PC-3 (cell line): Measurements from ENCODE around the gene NOX3. TPM values are rescaled to one million over a fixed set of nuclear protein-coding genes. Genes with fewer than 3 reads are reported as not detected.
"Not testable (repeated sequence)": the region's sequence is repeated elsewhere in the genome, so short reads cannot be mapped to it uniquely, and the experiment has no call there.

Experiments
- ATAC-seq: fragments of 200-7000 bp; cut with Tn5 transposase; 2 replicates; pipeline ENCODE4 v1.9.1; 2020; ENCODE audit warnings: mild to moderate bottlenecking, moderate library complexity
- BruUV-seq: library from RNA; stranded (reverse); fragments of 400-500 nt; replicated peaks from 2 replicates; lab custom pipeline; 2021; lab: Mats Ljungman, UMichigan
- CTCF ChIA-PET: fragments of 300-600 bp; sonication (Branson Sonifier 250); formaldehyde crosslinking; loops from one replicate; lab custom pipeline; 2022; ENCODE audit warnings: antibody characterized with exemption; lab: Charles Lee
- POLR2A ChIA-PET: fragments of 300-600 bp; sonication (Branson Sonifier 250); formaldehyde crosslinking; loops from one replicate; lab custom pipeline; 2022; ENCODE audit warnings: antibody characterized with exemption; ENCODE audit not compliant: unreplicated experiment; lab: Charles Lee
- DNase-seq: peaks from one replicate; pipeline ENCODE4 v3.0.0-alpha.2; 2015
- H2AFZ ChIP-seq: fragments of 300-600 bp; sonication (generic); 2 replicates; pipeline ENCODE4 v1.6.0; 2016; ENCODE audit warnings: antibody characterized with exemption, low read length
- H3F3A ChIP-seq: fragments of 300-600 bp; sonication (generic); one replicate; pipeline ENCODE4 v1.6.0; 2017; ENCODE audit warnings: antibody characterized with exemption, low read length, control low read depth, mild to moderate bottlenecking; ENCODE audit not compliant: unreplicated experiment
- H3K27ac ChIP-seq: fragments of 300-600 bp; sonication (generic); 2 replicates; pipeline ENCODE4 v1.5.1; 2016; ENCODE audit warnings: mild to moderate bottlenecking, low read length
- H3K27me3 ChIP-seq: fragments of 300-600 bp; sonication (generic); 2 replicates; pipeline ENCODE4 v1.6.1; 2016; ENCODE audit warnings: low read length, mixed read lengths
- H3K36me3 ChIP-seq: fragments of 300-600 bp; sonication (generic); 2 replicates; pipeline ENCODE4 v1.6.1; 2016; ENCODE audit warnings: low read depth, mixed run types, low read length, mixed read lengths
- H3K4me1 ChIP-seq: fragments of 300-600 bp; sonication (generic); 2 replicates; pipeline ENCODE4 v1.5.1; 2016; ENCODE audit warnings: low read length; ENCODE audit not compliant: insufficient read depth
- H3K4me2 ChIP-seq: fragments of 300-600 bp; sonication (generic); 2 replicates; pipeline ENCODE4 v1.6.0; 2016; ENCODE audit warnings: low read length
- H3K4me3 ChIP-seq: fragments of 300-600 bp; sonication (generic); 2 replicates; pipeline ENCODE4 v1.5.1; 2016; ENCODE audit warnings: mild to moderate bottlenecking, low read length, mixed read lengths
- H3K79me2 ChIP-seq: fragments of 300-600 bp; sonication (generic); 2 replicates; pipeline ENCODE4 v1.6.1; 2017; ENCODE audit warnings: low read length, mixed read lengths
- H3K9ac ChIP-seq: fragments of 300-600 bp; sonication (generic); 2 replicates; pipeline ENCODE4 v1.6.0; 2016; ENCODE audit warnings: mild to moderate bottlenecking, low read length
- H3K9me2 ChIP-seq: fragments of 300-600 bp; sonication (generic); replicated peaks from 2 replicates; pipeline ENCODE4 v1.6.1; 2016; ENCODE audit warnings: mixed run types, low read length, mixed read lengths
- H3K9me3 ChIP-seq: fragments of 300-600 bp; sonication (generic); 2 replicates; pipeline ENCODE4 v1.6.1; 2016; ENCODE audit warnings: low read length, mixed read lengths
- H4K20me1 ChIP-seq: fragments of 300-600 bp; sonication (generic); 2 replicates; pipeline ENCODE4 v1.6.1; 2016; ENCODE audit warnings: low read length, mixed read lengths
- CTCF ChIP-seq: fragments of 300-600 bp; sonication (generic); conservative IDR thresholded peaks from 2 replicates; pipeline ENCODE4 v1.5.1; 2017; ENCODE audit warnings: antibody characterized with exemption, low read depth, mild to moderate bottlenecking, low read length
- EZH2 ChIP-seq: fragments of 300-600 bp; sonication (generic); IDR thresholded peaks from one replicate; pipeline ENCODE4 v1.6.1; 2017; ENCODE audit warnings: antibody characterized with exemption, mild to moderate bottlenecking, low read length; ENCODE audit not compliant: unreplicated experiment
- EZH2phosphoT487 ChIP-seq: fragments of 300-600 bp; sonication (generic); IDR thresholded peaks from 2 replicates; pipeline ENCODE4 v1.6.1; 2018; ENCODE audit warnings: mild to moderate bottlenecking, antibody characterized with exemption, low read length, borderline replicate concordance
- intact Hi-C: fragments of 100-400 bp; cut with micrococcal nuclease; formaldehyde crosslinking; loops from 2 replicates; pipeline ENCODE4 v1.9.0; 2023
- total RNA-seq: library from RNA; depleted of rRNA; stranded (reverse); fragments of >200 nt; gene quantifications from 2 replicates; pipeline ENCODE4 v1.2.3, GENCODE V29; 2014

Gene NOX3
- total RNA-seq, 1 experiment from 2014 or later = not detected

DNA sequence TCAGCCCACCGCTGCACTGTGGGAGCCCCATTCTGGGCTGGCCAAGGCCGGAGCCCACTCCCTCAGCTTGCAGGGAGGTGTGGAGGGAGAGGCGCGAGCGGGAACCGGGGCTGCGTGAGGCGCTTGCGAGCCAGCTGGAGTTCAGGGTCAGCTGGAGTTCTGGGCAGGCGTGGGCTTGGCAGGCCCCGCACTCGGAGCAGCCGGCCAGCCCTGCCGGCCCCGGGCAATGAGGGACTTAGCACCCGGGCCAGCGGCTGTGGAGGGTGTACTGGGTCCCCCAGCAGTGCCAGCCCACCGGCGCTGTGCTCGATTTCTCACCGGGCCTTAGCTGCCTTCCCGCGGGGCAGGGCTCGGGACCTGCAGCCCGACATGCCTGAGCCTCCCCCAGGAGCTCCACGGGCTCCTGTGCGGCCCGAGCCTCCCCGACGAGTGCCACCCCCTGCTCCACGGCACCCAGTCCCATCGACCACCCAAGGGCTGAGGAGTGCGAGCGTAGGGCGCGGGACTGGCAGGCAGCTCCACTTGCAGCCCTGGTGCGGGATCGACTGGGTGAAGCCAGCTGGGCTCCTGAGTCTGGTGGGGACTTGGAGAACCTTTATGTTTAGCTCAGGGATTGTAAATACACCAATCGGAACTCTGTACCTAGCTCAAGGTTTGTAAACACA lies 92.5 kb downstream of the NOX3 start:
- H3K4me3 ChIP-seq, H3K27ac ChIP-seq, H3F3A ChIP-seq, CTCF ChIA-PET, H4K20me1 ChIP-seq, H3K79me2 ChIP-seq, POLR2A ChIA-PET, H3K9me3 ChIP-seq, BruUV-seq, H3K4me2 ChIP-seq, H2AFZ ChIP-seq, H3K36me3 ChIP-seq, DNase-seq, H3K4me1 ChIP-seq, ATAC-seq, intact Hi-C loops, H3K9me2 ChIP-seq, H3K27me3 ChIP-seq, H3K9ac ChIP-seq: not testable (repeated sequence)

GRCh38 chr6:155354167-155354566 lies 101.5 kb downstream of the NOX3 start:
- H3K9me3 ChIP-seq = peaks cover 17% of the 10 kb centered on the region; the same call in 1 of the 2 replicates
- H3K9ac ChIP-seq = no peak overlapping the region
- no peaks in the 10 kb centered on the region for H3F3A ChIP-seq
- DNase-seq (no peak), ATAC-seq (no peak)
- TF ChIP-seq CTCF (no peak), EZH2phosphoT487 (no peak), EZH2 (no peak)
- intact Hi-C loops = no loop called here
- no peaks in the 10 kb centered on the region for H4K20me1 ChIP-seq
- H3K27ac ChIP-seq = no peak overlapping the region
- no peaks in the 10 kb centered on the region for H3K4me1 ChIP-seq
- ChIA-PET POLR2A (no interaction called here), CTCF (no interaction called here)
- H3K79me2 ChIP-seq = no peaks in the 10 kb centered on the region
- H3K27me3 ChIP-seq = no peaks in the 10 kb centered on the region
- H3K9me2 ChIP-seq = no peaks in the 10 kb centered on the region
- H3K36me3 ChIP-seq = peaks cover 5% of the 10 kb centered on the region; the same call in 1 of the 2 replicates
- no TSS peak for BruUV-seq
- H2AFZ ChIP-seq = no peak overlapping the region
- H3K4me3 ChIP-seq = no peak overlapping the region
- H3K4me2 ChIP-seq = no peak overlapping the region

DNA sequence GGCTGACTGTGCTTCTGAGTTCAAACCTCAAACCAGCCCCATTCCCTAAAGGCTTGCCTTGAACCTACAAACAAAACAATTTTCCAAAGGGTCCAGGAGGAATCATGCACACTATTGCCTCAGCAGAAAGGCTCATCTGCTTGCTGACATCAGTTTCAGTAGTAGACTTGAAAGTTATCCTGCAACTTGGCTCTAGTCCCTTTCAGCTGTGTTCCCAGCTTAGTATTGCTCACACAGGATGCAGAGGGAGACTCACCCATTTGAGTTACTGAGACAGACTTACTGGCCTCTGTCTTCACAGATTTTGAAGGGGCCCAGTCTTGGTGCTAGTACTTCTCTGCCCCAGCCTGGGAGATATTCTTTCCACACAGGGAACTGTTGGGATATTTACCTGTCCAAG lies 102.8 kb downstream of the NOX3 start:
- no TSS peak for BruUV-seq
- Histone ChIP-seq H3K27ac (no peak overlapping the region), H3K27me3 (no peaks in the 10 kb centered on the region), H3K9me2 (no peaks in the 10 kb centered on the region), H3K4me1 (no peaks in the 10 kb centered on the region), H2AFZ (no peak overlapping the region), H3K9ac (no peak overlapping the region), H3K36me3 (peaks cover 5% of the 10 kb centered on the region; the same call in 1 of the 2 replicates), H3K9me3 (peaks cover 17% of the 10 kb centered on the region; the same call in 1 of the 2 replicates), H3K79me2 (no peaks in the 10 kb centered on the region), H3K4me2 (no peak overlapping the region), H4K20me1 (no peaks in the 10 kb centered on the region), H3F3A (no peaks in the 10 kb centered on the region), H3K4me3 (no peak overlapping the region)
- ATAC-seq (no peak), DNase-seq (no peak)
- POLR2A ChIA-PET = no interaction called here
- CTCF ChIA-PET = no interaction called here
- intact Hi-C loops = no loop called here
- TF ChIP-seq EZH2 (no peak), EZH2phosphoT487 (no peak), CTCF (no peak)
